Measurements from ENCODE around the gene CDYL2. TPM values are rescaled to one million over a fixed set of nuclear protein-coding genes. Genes with fewer than 3 reads are reported as not detected.

The CDYL2 gene
- total and polyA plus RNA-seq, 12 donors: 0.59 to 5.3 (median 2.9) TPM

DNA sequence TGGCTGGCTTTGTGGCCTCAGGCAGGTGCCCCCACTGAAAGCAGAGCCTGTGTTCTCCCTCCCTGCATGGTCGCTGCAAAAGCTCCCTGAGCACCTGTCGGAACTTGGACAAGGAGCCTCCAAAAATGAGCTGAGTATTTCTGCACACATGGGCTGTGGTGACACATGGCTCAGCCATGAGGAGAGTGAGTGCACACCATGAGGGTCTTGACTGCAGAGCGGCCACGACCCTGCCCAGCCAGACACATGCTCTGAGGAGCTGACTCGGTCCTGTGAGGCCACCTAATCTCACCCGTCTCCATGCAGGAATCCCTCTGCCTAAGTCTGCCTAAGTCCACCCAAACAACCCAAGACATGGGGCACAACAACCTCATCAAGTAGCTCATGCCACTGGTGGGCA lies 134.7 kb downstream of the CDYL2 start:
- no peak overlapping the region for H3K27ac ChIP-seq
- no peak overlapping the region for H3K4me3 ChIP-seq
- ATAC-seq: no peak
- intact Hi-C loops (cut with DNase I): no loop called here
- TF ChIP-seq CTCF (IDR thresholded peaks at IDR 0.05): no peak
- H3K36me3 ChIP-seq: no peaks in the 10 kb centered on the region
- H3K9me3 ChIP-seq: no peaks in the 10 kb centered on the region
- no peak for DNase-seq
- WGBS, 2 donors: 86 to 87% methylated on average over 6 of the region's 6 CpGs
- peaks cover 0 to 5% (median 0%) of the 10 kb centered on the region in 7 donors for H3K27me3 ChIP-seq
- peaks cover 0 to 3% (median 0%) of the 10 kb centered on the region in 9 donors for H3K4me1 ChIP-seq

- 89 to 93% methylated on average over 6 of the region's 6 CpGs for WGBS, 2 donors
- intact Hi-C loops (cut with DNase I): no loop called here
- no peak for TF ChIP-seq CTCF (IDR thresholded peaks at IDR 0.05)
Observed at GRCh38 chr16:80667925-80668324, 136.5 kb downstream of the CDYL2 start.

GRCh38 chr16:80667251-80667560 lies 137.2 kb downstream of the CDYL2 start:
- Histone ChIP-seq H3K27ac (no peak overlapping the region), H3K27me3 (peaks cover 0 to 5% (median 0%) of the 10 kb centered on the region in 7 donors), H3K9me3 (no peaks in the 10 kb centered on the region), H3K4me3 (no peak overlapping the region), H3K36me3 (no peaks in the 10 kb centered on the region), H3K4me1 (peaks cover 0 to 3% (median 0%) of the 10 kb centered on the region in 9 donors)
- DNase-seq: no peak
- intact Hi-C loops (cut with DNase I): no loop called here
- ATAC-seq: no peak
- TF ChIP-seq CTCF (IDR thresholded peaks at IDR 0.05): no peak
- 47 to 55% methylated on average over 4 of the region's 4 CpGs for WGBS, 2 donors

More at GRCh38 chr16:80667925-80668324, 136.5 kb downstream of the CDYL2 start:
- H3K36me3 ChIP-seq: no peaks in the 10 kb centered on the region
- no peaks in the 10 kb centered on the region for H3K9me3 ChIP-seq
- DNase-seq (no peak), ATAC-seq (no peak)
- no peak overlapping the region for H3K27ac ChIP-seq
- peaks cover 0 to 5% (median 0%) of the 10 kb centered on the region in 7 donors for H3K27me3 ChIP-seq
- no peak overlapping the region for H3K4me3 ChIP-seq
- peaks cover 0 to 3% (median 0%) of the 10 kb centered on the region in 9 donors for H3K4me1 ChIP-seq

- Histone ChIP-seq H3K4me1 (peaks cover 0 to 3% (median 0%) of the 10 kb centered on the region in 9 donors), H3K27ac (no peak overlapping the region), H3K4me3 (no peak overlapping the region), H3K9me3 (no peaks in the 10 kb centered on the region), H3K27me3 (peaks cover 0 to 5% (median 0%) of the 10 kb centered on the region in 7 donors), H3K36me3 (no peaks in the 10 kb centered on the region)
- ATAC-seq (no peak), DNase-seq (no peak)
- intact Hi-C loops (cut with DNase I): no loop called here
- 66 to 69% methylated on average over 15 of the region's 15 CpGs for WGBS, 2 donors
- TF ChIP-seq CTCF (IDR thresholded peaks at IDR 0.05): no peak
Observed at GRCh38 chr16:80666378-80667250, 137.8 kb downstream of the CDYL2 start.
